GM21367 (cell line): ENCODE data around the gene CTSE.
"Not testable (repeated sequence)": the region's sequence is repeated elsewhere in the genome, so short reads cannot be mapped to it uniquely, and the experiment has no call there.

Experiments used
- ATAC-seq: cut with Tn5 transposase; IDR thresholded peaks from one replicate; pipeline ENCODE4 v1.9.1; 2021; ENCODE audit not compliant: unreplicated experiment

Gene CTSE

GRCh38 chr1:206023695-206024094, at the start of gene CTSE:
Gene CTSE (minus strand): TSS chr1:206023895. CDS start chr1:206023791, 104 bp downstream.
- no peak for ATAC-seq

GRCh38 chr1:206070627-206071304, 47.1 kb upstream of the CTSE start:
- no peak for ATAC-seq

- no peak for ATAC-seq
Observed at GRCh38 chr1:206068314-206068713, 44.6 kb upstream of the CTSE start.

GRCh38 chr1:206067486-206068227, 44.0 kb upstream of the CTSE start:
- no peak for ATAC-seq

- peak; percentile 83 for ATAC-seq
Observed at GRCh38 chr1:206066479-206067171, 42.9 kb upstream of the CTSE start.

- no peak for ATAC-seq
Observed at GRCh38 chr1:206065547-206066145, 42.0 kb upstream of the CTSE start.

- ATAC-seq = not testable (repeated sequence)
Observed at GRCh38 chr1:206064501-206064900, 40.8 kb upstream of the CTSE start.

- not testable (repeated sequence) for ATAC-seq
Observed at GRCh38 chr1:206064001-206064400, 40.3 kb upstream of the CTSE start.

- no peak for ATAC-seq
Observed at GRCh38 chr1:206062464-206062863, 38.8 kb upstream of the CTSE start.

- ATAC-seq = no peak
Observed at GRCh38 chr1:206060844-206061243, 37.1 kb upstream of the CTSE start.

GRCh38 chr1:206059355-206059915, 35.7 kb upstream of the CTSE start:
- no peak for ATAC-seq

- ATAC-seq = no peak
Observed at GRCh38 chr1:206058927-206059292, 35.2 kb upstream of the CTSE start.

GRCh38 chr1:206058289-206058926, 34.7 kb upstream of the CTSE start:
- not testable (repeated sequence) for ATAC-seq

- not testable (repeated sequence) for ATAC-seq
Observed at GRCh38 chr1:206055639-206056323, 32.1 kb upstream of the CTSE start.

GRCh38 chr1:206055069-206055625, 31.5 kb upstream of the CTSE start:
- ATAC-seq = not testable (repeated sequence)

- not testable (repeated sequence) for ATAC-seq
Observed at GRCh38 chr1:206053616-206054015, 29.9 kb upstream of the CTSE start.

- ATAC-seq = not testable (repeated sequence)
Observed at GRCh38 chr1:206052919-206053610, 29.4 kb upstream of the CTSE start, which contains the start of gene RHEX. Gene RHEX (plus strand): TSS chr1:206053173. CDS start chr1:206097829, 44,656 bp downstream.

GRCh38 chr1:206052231-206052865, 28.7 kb upstream of the CTSE start:
- ATAC-seq = not testable (repeated sequence)
